Measurements from ENCODE around the gene EMP3. TPM values are rescaled to one million over a fixed set of nuclear protein-coding genes. Genes with fewer than 3 reads are reported as not detected.
"Not testable (repeated sequence)": the region's sequence is repeated elsewhere in the genome, so short reads cannot be mapped to it uniquely, and the experiment has no call there.

The EMP3 gene, protein sequence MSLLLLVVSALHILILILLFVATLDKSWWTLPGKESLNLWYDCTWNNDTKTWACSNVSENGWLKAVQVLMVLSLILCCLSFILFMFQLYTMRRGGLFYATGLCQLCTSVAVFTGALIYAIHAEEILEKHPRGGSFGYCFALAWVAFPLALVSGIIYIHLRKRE
- polyA plus RNA-seq (ENCODE audit: insufficient read length in 4 of 4) = 10 to 100 TPM; 64.9 to 82.5 (median 74.9) TPM

GRCh38 chr19:48325265-48325910, at the start of gene EMP3:
EMP3 (plus strand) TSS chr19:48325552; CDS start chr19:48326845, 1,293 bp downstream.
- DNase-seq (ENCODE audit: low read depth in 4 of 4, low spot score in 2 of 4) = no peak

DNA sequence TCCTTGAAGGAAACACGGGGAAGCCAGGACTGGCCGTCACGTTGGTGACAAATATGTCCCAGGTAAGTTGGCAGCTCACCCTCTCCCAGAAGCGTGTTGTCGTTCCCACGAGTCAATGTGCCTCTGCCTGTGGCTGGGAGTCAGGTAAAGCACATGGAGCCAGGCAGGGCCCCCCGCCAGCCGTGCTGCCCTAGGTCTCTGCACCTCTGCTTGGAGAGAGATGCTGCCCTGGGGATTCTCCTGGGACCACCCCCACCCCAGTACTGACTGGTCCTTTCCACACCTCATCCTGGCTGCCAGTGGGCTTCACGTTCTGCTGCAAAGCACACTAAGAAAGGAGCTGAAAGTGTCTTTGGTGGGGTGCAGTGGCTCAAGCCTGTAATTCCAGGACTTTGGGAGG, 45.6 kb upstream of the EMP3 start:
- DNase-seq (ENCODE audit: low read depth in 4 of 4, low spot score in 2 of 4) = no peak

GRCh38 chr19:48283908-48284307, 41.4 kb upstream of the EMP3 start:
- DNase-seq (ENCODE audit: low read depth in 4 of 4, low spot score in 2 of 4) = no peak

GRCh38 chr19:48284896-48285295, 40.5 kb upstream of the EMP3 start:
- no peak for DNase-seq (ENCODE audit: low read depth in 4 of 4, low spot score in 2 of 4)

GRCh38 chr19:48287748-48288147, 37.6 kb upstream of the EMP3 start:
- DNase-seq (ENCODE audit: low read depth in 4 of 4, low spot score in 2 of 4) = no peak

- DNase-seq (ENCODE audit: low read depth in 4 of 4, low spot score in 2 of 4) = no peak
These were observed 35.0 kb upstream of the EMP3 start for GRCh38 chr19:48290401-48290770.

GRCh38 chr19:48290771-48291488, 34.4 kb upstream of the EMP3 start:
- DNase-seq (ENCODE audit: low read depth in 4 of 4, low spot score in 2 of 4) = peak in 2 of 4 donors; percentile 64 to 71

GRCh38 chr19:48291489-48291815, 33.9 kb upstream of the EMP3 start:
- DNase-seq (ENCODE audit: low read depth in 4 of 4, low spot score in 2 of 4) = not testable (repeated sequence)

DNA sequence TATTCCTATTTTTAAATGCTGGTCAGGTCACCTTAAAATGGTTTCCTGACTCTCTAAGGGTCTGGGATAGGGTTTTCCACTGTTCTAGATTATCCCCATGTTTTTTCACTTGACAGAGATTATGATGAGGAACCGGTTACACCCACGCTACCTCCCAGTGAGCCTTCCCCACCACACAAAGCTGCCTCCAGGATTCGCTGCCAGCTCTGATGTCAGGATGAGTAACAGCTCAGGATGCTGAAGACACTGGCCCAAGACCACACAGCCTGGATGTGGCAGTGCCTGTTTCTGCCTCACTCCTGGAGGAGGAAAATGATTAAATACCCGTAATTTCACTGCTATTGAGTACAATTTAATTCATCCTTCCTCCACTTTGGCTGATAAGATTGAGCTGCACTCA, 32.6 kb upstream of the EMP3 start:
- no peak for DNase-seq (ENCODE audit: low read depth in 4 of 4, low spot score in 2 of 4)

- DNase-seq (ENCODE audit: low read depth in 4 of 4, low spot score in 2 of 4) = no peak
These were observed 29.9 kb upstream of the EMP3 start for GRCh38 chr19:48295458-48295857.

DNA sequence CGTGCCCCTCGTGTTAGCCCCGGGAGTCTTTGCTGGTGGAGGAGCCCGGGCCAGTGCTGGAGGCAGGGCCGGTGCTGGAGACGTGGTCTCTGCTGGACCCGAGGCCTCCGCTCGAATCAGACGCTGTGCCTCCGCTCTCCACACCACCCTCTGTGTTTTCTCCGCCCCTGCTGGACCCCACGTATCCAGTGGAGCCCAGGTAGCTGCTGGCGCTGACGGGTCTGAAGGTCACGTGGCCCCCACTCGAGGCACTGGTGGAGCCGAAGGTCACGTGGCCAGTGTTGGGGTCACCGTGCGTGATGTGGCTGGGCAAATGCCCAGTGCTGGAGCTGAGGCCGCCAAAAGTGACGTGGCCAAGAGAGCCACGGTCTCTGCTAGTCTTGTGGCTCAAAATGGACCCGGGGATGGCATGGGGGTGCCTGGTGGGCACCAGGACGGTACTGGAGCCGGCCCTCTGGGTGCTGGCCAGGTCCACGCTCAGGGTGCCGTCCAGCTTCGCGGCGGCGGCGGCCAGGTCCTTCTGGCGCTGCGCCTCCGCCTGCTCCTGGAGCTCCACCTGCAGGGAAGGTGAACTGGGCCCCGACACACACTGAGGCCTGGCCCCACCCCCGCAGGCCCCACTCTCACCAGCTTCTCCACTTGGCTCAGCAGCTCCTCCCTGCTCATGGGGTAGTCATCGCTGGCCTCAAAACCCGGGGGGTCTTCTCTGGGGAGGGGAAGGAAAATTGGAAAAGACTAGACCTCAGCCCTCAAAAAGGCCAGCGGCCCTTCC, 28.2 kb upstream of the EMP3 start:
- no peak for DNase-seq (ENCODE audit: low read depth in 4 of 4, low spot score in 2 of 4)

DNA sequence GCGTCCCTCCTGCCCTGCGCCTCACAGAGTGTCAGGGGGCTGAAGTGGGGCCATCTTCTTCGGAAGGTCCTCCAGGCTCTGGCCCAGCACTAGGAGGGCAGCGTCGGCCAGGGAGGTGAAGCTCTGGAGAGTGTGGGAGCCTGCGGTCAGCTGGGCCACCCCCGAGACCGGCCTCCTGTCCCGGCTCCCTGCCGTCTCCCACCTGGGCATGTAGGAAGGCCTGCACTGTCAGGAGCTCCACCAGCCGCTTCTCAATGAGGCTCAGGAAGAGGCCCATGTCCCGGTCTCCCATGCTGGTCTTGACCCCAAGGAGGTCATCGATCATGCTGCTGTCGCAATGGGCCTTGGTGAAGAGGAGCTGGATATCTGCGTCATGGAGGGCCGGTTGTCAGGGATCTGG, 27.4 kb upstream of the EMP3 start:
- no peak for DNase-seq (ENCODE audit: low read depth in 4 of 4, low spot score in 2 of 4)

DNA sequence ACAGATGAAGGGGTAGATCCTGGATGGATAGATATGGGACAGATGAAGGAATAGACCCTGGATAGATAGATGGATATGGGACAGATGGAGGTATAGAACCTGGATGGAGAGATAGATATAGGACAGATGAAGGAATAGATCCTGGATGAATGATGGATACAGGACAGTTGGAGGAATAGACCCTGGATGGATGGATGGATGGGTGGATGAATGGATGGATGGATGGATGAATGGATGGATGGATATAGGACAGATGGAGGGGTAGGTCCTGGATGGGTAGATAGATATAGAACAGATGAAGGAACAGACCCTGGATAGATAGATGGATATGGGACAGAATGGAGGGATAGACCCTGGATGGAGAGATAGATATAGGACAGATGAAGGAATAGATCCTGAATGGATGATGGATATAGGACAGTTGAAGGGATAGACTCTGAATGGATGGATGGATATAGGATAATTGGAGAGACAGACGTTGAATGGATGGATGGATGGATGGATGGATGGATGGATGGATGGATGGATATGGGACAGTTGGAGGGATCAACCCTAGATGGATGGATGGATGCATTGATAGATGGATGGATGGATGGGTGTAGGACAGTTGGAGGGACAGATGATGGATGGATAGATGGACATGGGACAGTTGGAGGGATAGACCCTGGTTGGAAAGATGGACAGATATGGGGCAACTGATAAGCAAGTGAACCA, 23.3 kb upstream of the EMP3 start:
- no peak for DNase-seq (ENCODE audit: low read depth in 4 of 4, low spot score in 2 of 4)

DNA sequence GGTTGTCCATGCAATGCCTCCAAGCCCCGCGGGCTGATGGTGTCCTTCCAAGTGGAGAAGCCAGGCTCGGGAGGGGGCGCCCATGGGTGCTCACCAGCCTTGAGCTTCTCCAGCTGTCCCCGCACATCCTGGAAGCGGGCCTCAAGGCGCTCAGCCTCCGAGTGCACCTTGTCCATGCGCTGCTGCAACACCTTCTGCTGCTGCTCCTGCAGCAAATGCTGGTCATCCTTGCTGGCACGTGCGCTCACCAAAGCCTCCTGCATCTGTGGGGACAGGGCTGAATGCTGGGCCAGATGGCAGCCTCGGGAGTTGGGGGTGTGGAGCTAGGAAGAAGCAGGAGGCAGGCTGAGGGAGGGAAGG, 22.8 kb upstream of the EMP3 start:
- DNase-seq (ENCODE audit: low read depth in 4 of 4, low spot score in 2 of 4) = no peak

- no peak for DNase-seq (ENCODE audit: low read depth in 4 of 4, low spot score in 2 of 4)
These were observed 22.0 kb upstream of the EMP3 start for GRCh38 chr19:48303367-48303766.

DNA sequence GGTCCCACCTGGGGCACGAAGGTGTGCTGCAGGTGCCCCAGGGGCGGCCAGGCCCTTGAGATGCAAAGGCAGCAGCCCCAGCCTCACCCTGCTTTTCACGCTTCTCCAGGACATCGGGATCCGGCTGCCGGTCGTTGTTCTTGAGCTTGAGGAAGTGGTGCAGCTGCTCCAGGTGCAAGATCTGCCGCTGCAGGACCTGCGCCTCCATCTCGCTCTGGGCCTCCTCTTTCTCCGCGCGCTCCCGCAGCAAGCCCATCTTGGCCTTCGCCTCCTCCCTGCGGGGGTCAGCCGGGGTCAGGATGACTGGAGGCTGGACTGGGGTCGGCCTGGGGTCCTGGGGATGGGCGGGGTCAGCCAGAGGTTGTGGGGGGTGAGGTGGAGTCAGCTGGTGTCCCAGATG, 21.5 kb upstream of the EMP3 start:
- no peak for DNase-seq (ENCODE audit: low read depth in 4 of 4, low spot score in 2 of 4)

GRCh38 chr19:48308631-48309586, 16.4 kb upstream of the EMP3 start:
- no peak for DNase-seq (ENCODE audit: low read depth in 4 of 4, low spot score in 2 of 4)

GRCh38 chr19:48309731-48310130, 15.6 kb upstream of the EMP3 start:
- DNase-seq (ENCODE audit: low read depth in 4 of 4, low spot score in 2 of 4) = not testable (repeated sequence)

DNA sequence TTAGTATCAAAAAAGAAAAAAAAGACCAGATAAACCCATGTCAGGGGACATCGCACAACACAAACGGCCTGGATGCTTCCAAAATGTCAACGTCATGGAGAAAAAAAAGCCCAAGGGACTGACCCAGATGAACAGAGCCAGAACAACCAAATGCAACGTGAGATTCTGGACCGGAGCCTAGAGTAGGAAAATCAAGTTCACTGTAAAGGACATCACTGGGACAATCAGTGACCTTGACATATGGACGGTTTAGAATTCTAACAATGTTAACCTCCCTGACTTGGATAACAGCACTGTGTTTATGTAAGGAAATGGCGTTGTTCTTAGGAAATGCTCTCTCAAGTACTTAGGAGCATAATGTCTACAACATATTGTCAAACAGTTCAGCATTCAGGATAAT, 15.1 kb upstream of the EMP3 start:
- peak in 1 of 4 donors; percentile 49 for DNase-seq (ENCODE audit: low read depth in 4 of 4, low spot score in 2 of 4)

DNA sequence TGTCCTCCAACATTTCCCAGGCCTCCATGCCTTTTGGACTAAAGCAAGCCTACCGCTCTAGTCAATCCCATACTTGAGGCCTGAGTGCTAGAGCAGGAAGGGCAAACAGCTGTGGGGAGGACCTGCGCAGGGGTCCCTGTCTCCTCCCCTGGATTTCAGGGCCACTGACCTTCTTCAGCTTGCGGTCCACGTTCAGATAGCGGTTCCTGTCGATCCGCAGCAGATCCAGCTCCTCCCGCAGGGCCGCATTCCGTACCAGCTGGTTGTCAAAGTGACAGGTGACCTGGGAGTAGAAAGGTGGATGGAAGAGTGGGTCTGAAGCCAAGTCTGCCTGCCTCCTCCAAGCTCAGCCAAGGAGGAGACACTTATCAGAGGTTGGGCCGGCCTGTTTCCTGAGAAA, 14.0 kb upstream of the EMP3 start:
- DNase-seq (ENCODE audit: low read depth in 4 of 4, low spot score in 2 of 4) = no peak

Measured in left renal cortex interstitium (tissue), 4 donors.